Esophagus muscularis mucosa (tissue), 4 donors: ENCODE data around the gene ZNF581.

Experiments
- EP300 ChIP-seq: sonication (generic); formaldehyde crosslinking; IDR thresholded peaks from one replicate; pipeline ENCODE4 v1.6.1; 2017; ENCODE audit warnings: antibody characterized with exemption
- POLR2A ChIP-seq: fragments of 450-650 bp; IDR thresholded peaks from one replicate; pipeline ENCODE4 v1.6.1; 2017; ENCODE audit warnings: antibody characterized with exemption, moderate library complexity, mild to moderate bottlenecking, low read depth
- POLR2AphosphoS5 ChIP-seq, 2 donors: sonication (generic); formaldehyde crosslinking; IDR thresholded peaks; one replicate each; pipeline ENCODE4 v1.6.1; 2017; ENCODE audit warnings: antibody characterized with exemption in 2 of 2
- TF ChIP-seq, protein P1 (sequence below), 3 experiments: fragments of 200-600 bp in 2 of 3; fragments of 450-650 bp in 1 of 3; sonication (generic) in 2 of 3; IDR thresholded peaks; one replicate each; pipeline ENCODE4 v1.5.1; 2017 to 2019; ENCODE audit warnings: antibody characterized with exemption in 3 of 3, mild to moderate bottlenecking in 2 of 3, moderate library complexity in 1 of 3

DNA sequence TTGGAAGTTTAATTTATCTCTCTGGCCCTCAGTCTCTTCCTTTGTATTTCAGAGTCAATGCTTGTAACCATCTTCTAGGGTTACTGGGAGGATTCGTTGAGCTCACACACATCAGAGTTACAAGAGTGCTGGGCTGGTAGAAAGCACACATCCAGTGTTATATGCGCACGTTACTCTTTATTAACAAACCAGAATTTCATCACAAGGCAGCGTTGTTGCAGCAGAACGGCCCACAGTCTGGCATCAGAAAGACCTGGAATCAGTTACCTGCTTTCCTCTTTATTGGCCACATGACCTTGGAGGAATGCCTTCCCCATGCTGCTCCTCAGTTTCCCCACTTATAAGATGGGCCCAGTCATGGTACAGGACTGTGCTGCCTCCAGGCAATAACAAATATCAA lies 34.1 kb upstream of the ZNF581 start:
- TF ChIP-seq, protein P1, sequence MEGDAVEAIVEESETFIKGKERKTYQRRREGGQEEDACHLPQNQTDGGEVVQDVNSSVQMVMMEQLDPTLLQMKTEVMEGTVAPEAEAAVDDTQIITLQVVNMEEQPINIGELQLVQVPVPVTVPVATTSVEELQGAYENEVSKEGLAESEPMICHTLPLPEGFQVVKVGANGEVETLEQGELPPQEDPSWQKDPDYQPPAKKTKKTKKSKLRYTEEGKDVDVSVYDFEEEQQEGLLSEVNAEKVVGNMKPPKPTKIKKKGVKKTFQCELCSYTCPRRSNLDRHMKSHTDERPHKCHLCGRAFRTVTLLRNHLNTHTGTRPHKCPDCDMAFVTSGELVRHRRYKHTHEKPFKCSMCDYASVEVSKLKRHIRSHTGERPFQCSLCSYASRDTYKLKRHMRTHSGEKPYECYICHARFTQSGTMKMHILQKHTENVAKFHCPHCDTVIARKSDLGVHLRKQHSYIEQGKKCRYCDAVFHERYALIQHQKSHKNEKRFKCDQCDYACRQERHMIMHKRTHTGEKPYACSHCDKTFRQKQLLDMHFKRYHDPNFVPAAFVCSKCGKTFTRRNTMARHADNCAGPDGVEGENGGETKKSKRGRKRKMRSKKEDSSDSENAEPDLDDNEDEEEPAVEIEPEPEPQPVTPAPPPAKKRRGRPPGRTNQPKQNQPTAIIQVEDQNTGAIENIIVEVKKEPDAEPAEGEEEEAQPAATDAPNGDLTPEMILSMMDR (IDR thresholded peaks at IDR 0.05): no peak
- TF ChIP-seq POLR2A (no peak), POLR2AphosphoS5 (IDR thresholded peaks at IDR 0.05) (no peak), EP300 (no peak)
